Activated CD8-positive, alpha-beta memory T cell treated with anti-CD3 and anti-CD28 coated beads, Interleukin-2, amount 10 ng/mL, durations not matched to agents 7 days and 5 days (primary cell): ENCODE measurements around the gene TNS4. TPM values are rescaled to one million over a fixed set of nuclear protein-coding genes. Genes with fewer than 3 reads are reported as not detected.

Experiments used
- ATAC-seq: fragments of 150-1000 bp; cut with Tn5 transposase; one replicate; pipeline ENCODE4 v1.10.0; 2021; ENCODE audit warnings: moderate library complexity
- CTCF ChIA-PET: fragments of 350-600 bp; sonication (Branson Sonifier 250); formaldehyde crosslinking; loops from one replicate; lab custom pipeline; 2021; ENCODE audit warnings: antibody characterized with exemption; lab: Charles Lee
- DNase-seq: peaks from one replicate; pipeline ENCODE4 v3.0.0-alpha.2; 2020
- H3K27ac Mint-ChIP-seq: one replicate; pipeline ENCODE4 v1.8.0; 2021; ENCODE audit warnings: mild to moderate bottlenecking, mixed read lengths
- H3K27me3 Mint-ChIP-seq: one replicate; pipeline ENCODE4 v1.8.0; 2021; ENCODE audit warnings: mixed read lengths
- H3K36me3 Mint-ChIP-seq: one replicate; pipeline ENCODE4 v1.8.0; 2021; ENCODE audit warnings: mild to moderate bottlenecking, mixed read lengths
- H3K4me1 Mint-ChIP-seq: one replicate; pipeline ENCODE4 v1.8.0; 2021; ENCODE audit warnings: mixed read lengths
- H3K4me3 Mint-ChIP-seq: one replicate; pipeline ENCODE4 v1.8.0; 2021; ENCODE audit warnings: mild to moderate bottlenecking, moderate library complexity, mixed read lengths
- H3K9me3 Mint-ChIP-seq: one replicate; pipeline ENCODE4 v1.8.0; 2022; ENCODE audit warnings: low read depth, mixed read lengths
- total RNA-seq, 2 experiments: library from RNA; stranded (reverse); gene quantifications; one replicate each; pipeline ENCODE4 v1.2.3, GENCODE V29; 2021

The TNS4 gene
- total RNA-seq, 2 experiments from 2014 or later, result 4.2 to 5.8 TPM

GRCh38 chr17:40541060-40541872 is 39.8 kb upstream of the TNS4 start:
- Mint-ChIP-seq H3K4me1 (peaks cover 69% of the 10 kb centered on the region), H3K9me3 (no peaks in the 10 kb centered on the region), H3K27me3 (peaks cover 3% of the 10 kb centered on the region), H3K27ac (peak overlapping the region; percentile 52), H3K36me3 (no peaks in the 10 kb centered on the region), H3K4me3 (peak overlapping the region; percentile 13)
- DNase-seq, result peak; percentile 82
- ATAC-seq, result peak; percentile 57
- CTCF ChIA-PET, result interaction anchor here (0.9 to 27.4 kb wide), 9 partner anchors 7 to 178 kb away, joined by 3 to 447 read pairs (median 4); partner anchors contain the start of genes CCR7 and IGFBP4

GRCh38 chr17:40540448-40540847 is 39.0 kb upstream of the TNS4 start:
- Mint-ChIP-seq H3K36me3 (no peaks in the 10 kb centered on the region), H3K9me3 (no peaks in the 10 kb centered on the region), H3K27ac (peak overlapping the region; percentile 52), H3K4me3 (peak overlapping the region; percentile 13), H3K4me1 (peaks cover 70% of the 10 kb centered on the region), H3K27me3 (peaks cover 9% of the 10 kb centered on the region)
- CTCF ChIA-PET, result interaction anchor here (0.8 to 27.4 kb wide), 12 partner anchors 8 to 180 kb away, joined by 3 to 447 read pairs (median 4); partner anchors contain the start of genes CCR7, GJD3 and IGFBP4
- DNase-seq (peak; percentile 73), ATAC-seq (peak; percentile 32)

GRCh38 chr17:40539711-40540411 is 38.4 kb upstream of the TNS4 start:
- CTCF ChIA-PET, result interaction anchor here (0.6 to 27.4 kb wide), 14 partner anchors 7 to 180 kb away, joined by 3 to 447 read pairs (median 4); partner anchors contain the start of genes CCR7, GJD3, IGFBP4 and TOP2A
- Mint-ChIP-seq H3K4me1 (peaks cover 69% of the 10 kb centered on the region), H3K27me3 (peaks cover 9% of the 10 kb centered on the region), H3K36me3 (no peaks in the 10 kb centered on the region), H3K27ac (peak overlapping the region; percentile 63), H3K4me3 (no peak overlapping the region), H3K9me3 (no peaks in the 10 kb centered on the region)
- no peak for ATAC-seq
- no peak for DNase-seq

- peaks cover 73% of the 10 kb centered on the region for H3K4me1 Mint-ChIP-seq
- CTCF ChIA-PET, result interaction anchor here (0.6 to 27.4 kb wide), 9 partner anchors 9 to 179 kb away, joined by 3 to 447 read pairs (median 6); partner anchors contain the start of genes CCR7, GJD3 and TOP2A
- H3K9me3 Mint-ChIP-seq, result no peaks in the 10 kb centered on the region
- ATAC-seq (no peak), DNase-seq (no peak)
- no peak overlapping the region for H3K4me3 Mint-ChIP-seq
- no peak overlapping the region for H3K27ac Mint-ChIP-seq
- peaks cover 12% of the 10 kb centered on the region for H3K27me3 Mint-ChIP-seq
- H3K36me3 Mint-ChIP-seq, result no peaks in the 10 kb centered on the region
These were observed 37.7 kb upstream of the TNS4 start for GRCh38 chr17:40538936-40539705.

GRCh38 chr17:40538019-40538935 is 36.9 kb upstream of the TNS4 start:
- Mint-ChIP-seq H3K36me3 (no peaks in the 10 kb centered on the region), H3K27ac (no peak overlapping the region), H3K4me3 (no peak overlapping the region), H3K27me3 (peaks cover 12% of the 10 kb centered on the region), H3K4me1 (peaks cover 80% of the 10 kb centered on the region), H3K9me3 (no peaks in the 10 kb centered on the region)
- DNase-seq (no peak), ATAC-seq (no peak)
- CTCF ChIA-PET, result interaction anchor here (0.9 to 27.4 kb wide), 6 partner anchors 10 to 178 kb away, joined by 3 to 447 read pairs (median 14); partner anchors contain the start of genes CCR7 and GJD3

GRCh38 chr17:40536295-40537171 is 35.1 kb upstream of the TNS4 start:
- Mint-ChIP-seq H3K27ac (no peak overlapping the region), H3K27me3 (peaks cover 12% of the 10 kb centered on the region), H3K4me3 (no peak overlapping the region), H3K9me3 (no peaks in the 10 kb centered on the region), H3K36me3 (no peaks in the 10 kb centered on the region), H3K4me1 (peaks cover 80% of the 10 kb centered on the region)
- ATAC-seq, result no peak
- no peak for DNase-seq
- CTCF ChIA-PET, result interaction anchor here (1.0 to 27.4 kb wide), 7 partner anchors 12 to 176 kb away, joined by 3 to 447 read pairs (median 22); partner anchors contain the start of genes CCR7, GJD3 and IGFBP4

GRCh38 chr17:40535924-40536294 is 34.5 kb upstream of the TNS4 start:
- Mint-ChIP-seq H3K27ac (no peak overlapping the region), H3K4me3 (no peak overlapping the region), H3K9me3 (no peaks in the 10 kb centered on the region), H3K4me1 (peaks cover 80% of the 10 kb centered on the region), H3K36me3 (no peaks in the 10 kb centered on the region), H3K27me3 (peaks cover 12% of the 10 kb centered on the region)
- no peak for ATAC-seq
- CTCF ChIA-PET, result interaction anchor here (1.1 to 27.4 kb wide), 8 partner anchors 13 to 176 kb away, joined by 3 to 447 read pairs (median 54); partner anchors contain the start of genes CCR7, GJD3, IGFBP4 and TOP2A
- no peak for DNase-seq

- H3K4me3 Mint-ChIP-seq, result no peak overlapping the region
- H3K9me3 Mint-ChIP-seq, result no peaks in the 10 kb centered on the region
- no peak overlapping the region for H3K27ac Mint-ChIP-seq
- H3K36me3 Mint-ChIP-seq, result no peaks in the 10 kb centered on the region
- CTCF ChIA-PET, result interaction anchor here (1.1 to 27.4 kb wide), 14 partner anchors 12 to 218 kb away, joined by 3 to 447 read pairs (median 49); partner anchors contain the start of genes CCR7, GJD3, IGFBP4 and TOP2A
- ATAC-seq (no peak), DNase-seq (no peak)
- H3K27me3 Mint-ChIP-seq, result peaks cover 13% of the 10 kb centered on the region
- H3K4me1 Mint-ChIP-seq, result peaks cover 80% of the 10 kb centered on the region
These were observed 34.0 kb upstream of the TNS4 start for GRCh38 chr17:40535438-40535837.

- ATAC-seq, result no peak
- no peaks in the 10 kb centered on the region for H3K36me3 Mint-ChIP-seq
- no peak overlapping the region for H3K27ac Mint-ChIP-seq
- peaks cover 11% of the 10 kb centered on the region for H3K27me3 Mint-ChIP-seq
- H3K9me3 Mint-ChIP-seq, result no peaks in the 10 kb centered on the region
- no peak for DNase-seq
- peaks cover 77% of the 10 kb centered on the region for H3K4me1 Mint-ChIP-seq
- H3K4me3 Mint-ChIP-seq, result no peak overlapping the region
- CTCF ChIA-PET, result interaction anchor here (0.9 to 27.4 kb wide), 24 partner anchors 8 to 232 kb away, joined by 3 to 447 read pairs (median 16); partner anchors contain the start of genes CCR7, GJD3, IGFBP4 and TOP2A
These were observed 33.2 kb upstream of the TNS4 start for GRCh38 chr17:40534371-40535189.

GRCh38 chr17:40533896-40534295 is 32.5 kb upstream of the TNS4 start:
- H3K4me3 Mint-ChIP-seq, result peak overlapping the region; percentile 51
- no peak for DNase-seq
- peak overlapping the region; percentile 82 for H3K27ac Mint-ChIP-seq
- CTCF ChIA-PET, result interaction anchor here (0.6 to 27.4 kb wide), 43 partner anchors 9 to 250 kb away, joined by 3 to 447 read pairs (median 6); partner anchors contain the start of genes CCR7, GJD3, IGFBP4 and TNS4
- no peak for ATAC-seq
- no peaks in the 10 kb centered on the region for H3K36me3 Mint-ChIP-seq
- H3K9me3 Mint-ChIP-seq, result no peaks in the 10 kb centered on the region
- H3K4me1 Mint-ChIP-seq, result peaks cover 71% of the 10 kb centered on the region
- H3K27me3 Mint-ChIP-seq, result peaks cover 11% of the 10 kb centered on the region
